ENCODE results near the gene PFKFB2.

GRCh38 chr1:207006914-207007313 is 46.2 kb upstream of the PFKFB2 start:
- no peak for TF ChIP-seq ZNF184 (tag by site-specific recombination; IDR thresholded peaks at IDR 0.05)
- no peak for TF ChIP-seq RBAK (tag by site-specific recombination; IDR thresholded peaks at IDR 0.05)
- TF ChIP-seq SALL2 (tag by site-specific recombination; IDR thresholded peaks at IDR 0.05; ENCODE audit: borderline replicate concordance) = no peak
- no peak for TF ChIP-seq ZNF366 (tag by site-specific recombination; conservative IDR thresholded peaks at IDR 0.05)
- TF ChIP-seq ZNF48 (tag by site-specific recombination; IDR thresholded peaks at IDR 0.05) = no peak
- TF ChIP-seq ZNF302 (tag by site-specific recombination; IDR thresholded peaks at IDR 0.05; ENCODE audit: low read depth) = no peak
- TF ChIP-seq, protein P1, sequence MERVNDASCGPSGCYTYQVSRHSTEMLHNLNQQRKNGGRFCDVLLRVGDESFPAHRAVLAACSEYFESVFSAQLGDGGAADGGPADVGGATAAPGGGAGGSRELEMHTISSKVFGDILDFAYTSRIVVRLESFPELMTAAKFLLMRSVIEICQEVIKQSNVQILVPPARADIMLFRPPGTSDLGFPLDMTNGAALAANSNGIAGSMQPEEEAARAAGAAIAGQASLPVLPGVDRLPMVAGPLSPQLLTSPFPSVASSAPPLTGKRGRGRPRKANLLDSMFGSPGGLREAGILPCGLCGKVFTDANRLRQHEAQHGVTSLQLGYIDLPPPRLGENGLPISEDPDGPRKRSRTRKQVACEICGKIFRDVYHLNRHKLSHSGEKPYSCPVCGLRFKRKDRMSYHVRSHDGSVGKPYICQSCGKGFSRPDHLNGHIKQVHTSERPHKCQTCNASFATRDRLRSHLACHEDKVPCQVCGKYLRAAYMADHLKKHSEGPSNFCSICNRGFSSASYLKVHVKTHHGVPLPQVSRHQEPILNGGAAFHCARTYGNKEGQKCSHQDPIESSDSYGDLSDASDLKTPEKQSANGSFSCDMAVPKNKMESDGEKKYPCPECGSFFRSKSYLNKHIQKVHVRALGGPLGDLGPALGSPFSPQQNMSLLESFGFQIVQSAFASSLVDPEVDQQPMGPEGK (tag by site-specific recombination; IDR thresholded peaks at IDR 0.05) = no peak
- no peak for TF ChIP-seq ZNF433 (tag by site-specific recombination; IDR thresholded peaks at IDR 0.05; ENCODE audit: low read depth)
- TF ChIP-seq, protein P2, sequence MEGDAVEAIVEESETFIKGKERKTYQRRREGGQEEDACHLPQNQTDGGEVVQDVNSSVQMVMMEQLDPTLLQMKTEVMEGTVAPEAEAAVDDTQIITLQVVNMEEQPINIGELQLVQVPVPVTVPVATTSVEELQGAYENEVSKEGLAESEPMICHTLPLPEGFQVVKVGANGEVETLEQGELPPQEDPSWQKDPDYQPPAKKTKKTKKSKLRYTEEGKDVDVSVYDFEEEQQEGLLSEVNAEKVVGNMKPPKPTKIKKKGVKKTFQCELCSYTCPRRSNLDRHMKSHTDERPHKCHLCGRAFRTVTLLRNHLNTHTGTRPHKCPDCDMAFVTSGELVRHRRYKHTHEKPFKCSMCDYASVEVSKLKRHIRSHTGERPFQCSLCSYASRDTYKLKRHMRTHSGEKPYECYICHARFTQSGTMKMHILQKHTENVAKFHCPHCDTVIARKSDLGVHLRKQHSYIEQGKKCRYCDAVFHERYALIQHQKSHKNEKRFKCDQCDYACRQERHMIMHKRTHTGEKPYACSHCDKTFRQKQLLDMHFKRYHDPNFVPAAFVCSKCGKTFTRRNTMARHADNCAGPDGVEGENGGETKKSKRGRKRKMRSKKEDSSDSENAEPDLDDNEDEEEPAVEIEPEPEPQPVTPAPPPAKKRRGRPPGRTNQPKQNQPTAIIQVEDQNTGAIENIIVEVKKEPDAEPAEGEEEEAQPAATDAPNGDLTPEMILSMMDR (tag by site-specific recombination; IDR thresholded peaks at IDR 0.05) = no peak
- no peak for TF ChIP-seq MEIS1 (CRISPR knock-in tag; IDR thresholded peaks at IDR 0.05; ENCODE audit: borderline replicate concordance)

Data from HEK293 (cell line).